NCI-H1092 (cell line): ENCODE data around the gene REPS1.
A peak's percentile ranks its signal among the peaks of the same experiment; 100 is the strongest.
"Not testable (repeated sequence)": the region's sequence is repeated elsewhere in the genome, so short reads cannot be mapped to it uniquely, and the experiment has no call there.

Source experiments
- DNase-seq: peaks from one replicate; lab custom pipeline; 2025; lab: John Stamatoyannopoulos, UW

Gene REPS1

GRCh38 chr6:138987643-138988468 is at the start of gene REPS1:
Gene REPS1, minus strand, starts transcription at chr6:138988253. Its CDS starts 571 bp downstream, at chr6:138987682.
- DNase-seq: peak; percentile 78

- no peak for DNase-seq
Observed at GRCh38 chr6:139037490-139037889, 49.4 kb upstream of the REPS1 start.

- DNase-seq: no peak
Observed at GRCh38 chr6:139030228-139030963, 42.3 kb upstream of the REPS1 start.

- no peak for DNase-seq
Observed at GRCh38 chr6:139029470-139030227, 41.6 kb upstream of the REPS1 start.

- peak; percentile 11 for DNase-seq
Observed at GRCh38 chr6:139028658-139029469, 40.8 kb upstream of the REPS1 start, which contains the start of gene ABRACL. Gene ABRACL, plus strand, starts transcription at chr6:139028745. Its CDS starts 5,416 bp downstream, at chr6:139034161.

- DNase-seq: no peak
Observed at GRCh38 chr6:139028215-139028657, 40.2 kb upstream of the REPS1 start.

GRCh38 chr6:139027620-139028182 is 39.6 kb upstream of the REPS1 start:
- no peak for DNase-seq

GRCh38 chr6:139025416-139025815 is 37.4 kb upstream of the REPS1 start:
- DNase-seq: not testable (repeated sequence)

GRCh38 chr6:139020689-139021088 is 32.6 kb upstream of the REPS1 start:
- no peak for DNase-seq

- DNase-seq: no peak
Observed at GRCh38 chr6:139019722-139020121, 31.7 kb upstream of the REPS1 start.

GRCh38 chr6:139017227-139017626 is 29.2 kb upstream of the REPS1 start:
- peak; percentile 78 for DNase-seq

- DNase-seq: no peak
Observed at GRCh38 chr6:139016337-139017213, 28.5 kb upstream of the REPS1 start.

GRCh38 chr6:139014945-139015344 is 26.9 kb upstream of the REPS1 start:
- no peak for DNase-seq

GRCh38 chr6:139013185-139013800 is 25.2 kb upstream of the REPS1 start:
- no peak for DNase-seq

GRCh38 chr6:139011980-139012379 is 23.9 kb upstream of the REPS1 start:
- DNase-seq: no peak

- no peak for DNase-seq
Observed at GRCh38 chr6:139010674-139011073, 22.6 kb upstream of the REPS1 start.

- no peak for DNase-seq
Observed at GRCh38 chr6:139008117-139008516, 20.1 kb upstream of the REPS1 start.

- no peak for DNase-seq
Observed at GRCh38 chr6:139007428-139007827, 19.4 kb upstream of the REPS1 start.

GRCh38 chr6:139006477-139006876 is 18.4 kb upstream of the REPS1 start:
- no peak for DNase-seq

GRCh38 chr6:139003751-139004150 is 15.7 kb upstream of the REPS1 start:
- DNase-seq: no peak
